GM11168 (cell line): ENCODE measurements around the gene PCNA.

ENCODE experiments used
- in situ Hi-C: fragments of 300-500 bp; cut with MboI; formaldehyde crosslinking; loops from one replicate; pipeline ENCODE4 v1.12.0; 2022; ENCODE audit warnings: low sequenced_read_pairs; ENCODE audit not compliant: unreplicated experiment

PCNA gene

DNA sequence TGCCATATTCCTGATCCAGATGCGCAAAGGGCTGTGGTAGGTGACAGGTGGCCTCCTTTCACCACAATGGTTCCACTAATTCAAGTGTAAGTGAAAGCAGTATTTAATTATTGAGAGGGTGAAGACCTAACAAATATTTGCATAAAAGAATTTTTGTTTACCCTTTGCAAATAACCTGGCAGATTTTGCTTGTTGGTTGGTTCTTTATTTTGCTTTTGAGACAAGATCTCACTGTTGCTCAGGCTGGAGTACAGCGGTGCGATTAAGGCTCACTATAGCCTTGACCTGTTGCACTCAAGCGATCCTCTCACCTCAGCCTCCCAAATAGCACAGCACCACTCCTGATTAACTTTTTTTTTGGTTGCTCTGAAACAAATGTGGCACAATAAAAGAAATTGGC is 49.2 kb downstream of the PCNA start:
- in situ Hi-C loops = no loop called here

DNA sequence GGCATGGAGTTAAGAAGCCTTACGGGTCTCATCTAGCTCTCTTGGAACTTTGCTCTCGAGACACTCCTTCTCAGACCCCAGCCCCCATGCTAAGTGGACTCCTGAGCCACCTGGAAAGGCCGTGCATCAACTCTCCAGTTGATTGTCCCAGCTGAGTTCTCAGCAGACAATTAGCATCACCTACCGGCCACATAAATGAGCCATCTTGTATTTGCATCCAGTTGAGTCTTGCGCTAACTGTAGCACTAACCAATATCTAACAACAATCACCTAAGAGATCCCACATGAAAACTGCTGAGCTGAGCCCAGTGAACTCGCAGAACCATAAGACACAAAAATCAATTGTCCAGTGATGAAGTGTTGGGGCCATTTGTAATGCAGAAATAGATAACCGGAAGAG is 49.7 kb downstream of the PCNA start:
- in situ Hi-C loops = no loop called here

DNA sequence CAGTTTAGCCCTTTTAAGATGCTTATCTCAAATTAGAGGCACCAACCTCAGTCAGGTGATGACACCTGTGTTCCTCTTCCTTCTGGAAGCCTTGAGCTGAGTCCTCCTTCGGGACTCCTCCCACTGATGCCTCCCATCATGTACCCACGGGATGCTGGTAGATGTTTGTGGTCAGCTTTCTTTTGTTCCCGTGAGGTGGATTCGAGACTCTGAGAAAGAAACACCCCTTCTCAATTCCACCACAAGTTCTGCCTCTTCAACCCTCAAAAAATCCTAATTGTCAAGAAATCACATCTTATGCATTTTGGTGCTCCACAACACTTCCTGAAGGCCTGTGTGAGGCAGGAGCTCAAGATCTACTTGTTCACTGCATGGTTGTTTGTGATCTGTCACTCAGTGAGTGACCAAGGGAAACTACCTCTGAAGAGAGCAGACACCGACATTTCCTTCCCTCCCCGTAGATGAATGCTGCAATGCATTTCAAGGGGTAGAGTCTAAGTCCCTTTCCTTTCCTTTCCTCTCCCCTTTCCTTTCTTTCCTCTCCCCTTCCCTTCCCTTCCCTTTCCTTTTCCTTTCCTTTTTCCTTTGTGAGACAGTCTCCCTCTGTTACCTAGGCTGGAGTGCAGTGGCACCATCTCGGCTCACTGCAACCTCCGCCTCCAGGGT is 50.5 kb downstream of the PCNA start:
- in situ Hi-C loops = no loop called here

DNA sequence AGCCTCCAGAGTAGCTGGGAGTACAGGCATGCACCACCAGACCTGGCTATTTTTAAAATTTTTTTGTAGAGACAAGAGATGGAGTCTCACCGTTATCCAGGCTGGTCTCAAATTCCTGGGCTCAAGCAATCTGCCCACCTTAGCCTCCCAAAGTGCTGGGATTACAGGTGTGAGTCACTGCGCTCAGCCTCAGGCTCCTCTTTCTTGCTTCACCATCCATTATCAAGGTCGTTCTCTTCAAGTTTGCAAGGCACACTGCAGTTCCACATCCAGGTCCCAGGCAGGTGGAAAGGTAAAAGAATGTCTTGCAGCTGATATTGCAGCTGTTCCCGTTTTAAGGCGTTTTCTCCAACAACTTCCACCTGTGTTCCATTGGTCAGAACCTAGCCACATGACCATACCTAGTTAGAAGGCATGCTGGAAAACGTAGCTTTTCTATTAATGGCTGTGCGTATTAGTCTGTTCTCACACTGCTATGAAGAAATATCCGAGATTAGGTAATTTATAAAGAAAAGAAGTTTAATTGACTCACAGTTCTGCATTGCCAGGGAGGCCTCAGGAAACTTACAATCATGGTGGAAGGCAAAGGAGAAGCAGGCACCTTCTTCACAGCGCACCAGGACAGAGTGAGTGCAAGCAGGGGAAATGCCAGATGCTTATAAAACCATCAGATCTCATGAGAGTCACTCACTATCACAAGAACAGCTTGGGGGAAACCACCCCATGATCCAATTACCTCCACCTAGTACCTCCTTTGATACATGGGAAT is 51.7 kb downstream of the PCNA start:
- in situ Hi-C loops = no loop called here

GRCh38 chr20:5065879-5066383 is 53.8 kb downstream of the PCNA start:
- in situ Hi-C loops = no loop called here

DNA sequence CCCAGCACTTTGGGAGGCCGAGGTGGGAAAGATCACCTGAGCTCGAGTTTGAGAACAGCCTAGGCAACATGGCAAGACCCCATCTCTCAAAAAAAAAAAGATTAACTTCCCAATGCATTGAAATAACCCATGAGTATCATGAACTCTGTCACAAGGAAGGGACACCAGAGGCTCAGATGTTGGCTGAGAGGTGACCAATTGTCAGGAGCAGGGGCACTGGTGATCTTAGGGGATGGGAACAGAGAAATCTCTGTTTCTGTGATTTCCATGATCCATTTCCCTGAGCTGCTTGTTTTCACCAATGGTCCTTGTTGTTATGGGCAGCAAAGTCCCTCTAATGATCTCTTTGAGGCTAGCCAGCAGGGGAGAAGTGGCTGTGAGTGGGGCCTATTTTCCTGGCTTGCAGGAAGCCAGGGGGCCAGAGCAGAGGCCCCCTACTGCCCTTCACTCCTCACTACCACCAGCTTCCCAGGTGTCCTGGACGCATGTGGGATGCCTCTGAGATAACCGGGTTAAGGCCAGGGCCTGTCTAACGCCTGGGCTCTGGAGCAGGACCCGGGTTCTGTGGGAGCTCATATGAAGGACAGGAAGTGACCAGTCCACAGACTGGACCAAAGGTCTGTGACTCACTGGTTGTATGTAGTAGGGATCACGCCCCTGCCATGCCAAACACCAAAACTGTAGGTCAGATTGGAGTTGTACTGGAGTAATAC is 54.4 kb downstream of the PCNA start:
- in situ Hi-C loops = no loop called here
